ENCODE data around the gene AFP. TPM values are rescaled to one million over a fixed set of nuclear protein-coding genes. Genes with fewer than 3 reads are reported as not detected.

Gene AFP
- total and polyA plus RNA-seq, 2 donors (not counting 1 experiment from before 2014, with no cell fraction given), result not detected

DNA sequence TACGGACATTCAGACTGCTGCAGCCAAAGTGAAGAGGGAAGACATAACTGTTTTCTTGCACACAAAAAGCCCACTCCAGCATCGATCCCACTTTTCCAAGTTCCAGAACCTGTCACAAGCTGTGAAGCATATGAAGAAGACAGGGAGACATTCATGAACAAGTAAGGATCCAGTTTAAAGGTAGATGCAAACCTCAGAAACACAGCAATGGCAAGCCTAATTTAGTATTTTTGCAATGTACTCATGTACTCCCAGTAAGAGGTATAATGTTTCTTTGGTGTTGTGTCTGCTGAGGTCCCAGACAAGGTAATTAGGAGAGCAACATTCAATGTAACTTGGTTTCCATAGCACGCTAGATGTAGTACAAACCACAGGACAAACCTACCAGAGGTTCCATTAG is 4.6 kb downstream of the AFP start:
- ATAC-seq (ENCODE audit: low read depth), result no peak
- intact Hi-C loops (cut with micrococcal nuclease), result no loop called here

DNA sequence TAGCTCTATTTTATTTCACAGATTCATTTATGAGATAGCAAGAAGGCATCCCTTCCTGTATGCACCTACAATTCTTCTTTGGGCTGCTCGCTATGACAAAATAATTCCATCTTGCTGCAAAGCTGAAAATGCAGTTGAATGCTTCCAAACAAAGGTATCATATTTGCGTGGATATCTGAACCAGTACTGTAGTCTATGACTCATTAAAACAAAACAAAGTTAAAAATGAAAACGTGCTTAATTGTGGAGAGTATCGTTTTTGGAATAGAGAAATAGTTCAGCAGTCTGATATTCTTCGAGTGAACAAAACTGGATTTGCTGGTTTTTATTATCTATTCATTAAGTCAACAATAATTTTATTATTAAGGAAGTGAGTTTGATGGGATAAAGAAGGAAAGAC is 6.3 kb downstream of the AFP start:
- H3K9me3 Mint-ChIP-seq (ENCODE audit: insufficient read depth), result no peaks in the 10 kb centered on the region
- intact Hi-C loops (cut with micrococcal nuclease), result no loop called here
- Histone ChIP-seq H4K20me1 (ENCODE audit: control insufficient read depth, insufficient read depth, low read length, poor library complexity, severe bottlenecking) (no peaks in the 10 kb centered on the region), H3K27ac (ENCODE audit: low read length in 2 of 2) (no peak overlapping the region), H3K4me3 (ENCODE audit: control extremely low read depth in 1 of 5, extremely low read depth in 1 of 5, insufficient read depth in 1 of 5, low read depth in 2 of 5, low read length in 4 of 5) (no peak overlapping the region), H3K79me2 (ENCODE audit: control insufficient read depth, insufficient read depth, low read length) (no peaks in the 10 kb centered on the region), H3K4me1 (ENCODE audit: control insufficient read depth in 2 of 2, insufficient read depth in 2 of 2, low read length in 2 of 2) (no peaks in the 10 kb centered on the region), H2AFZ (ENCODE audit: insufficient read depth, low read depth, low read length, poor library complexity, severe bottlenecking) (no peak overlapping the region), H3K9ac (ENCODE audit: low read length) (no peak overlapping the region), H3K9me3 (ENCODE audit: control extremely low read depth in 1 of 3, control insufficient read depth in 2 of 3, insufficient read depth in 1 of 3, low read length in 2 of 3) (no peaks in the 10 kb centered on the region), H3K36me3 (replicated peaks in 1 of 2; ENCODE audit: control extremely low read depth in 1 of 2, control insufficient read depth in 1 of 2, extremely low read depth in 1 of 2, insufficient read depth in 2 of 2, low read length in 1 of 2) (no peaks in the 10 kb centered on the region), H3K27me3 (replicated peaks in 1 of 4; ENCODE audit: control extremely low read depth in 1 of 4, control insufficient read depth in 3 of 4, insufficient read depth in 4 of 4, low read length in 3 of 4) (no peaks in the 10 kb centered on the region), H3K4me2 (replicated peaks; ENCODE audit: low read depth, low read length, poor library complexity, severe bottlenecking) (no peak overlapping the region)
- peaks cover 20% of the 10 kb centered on the region for H3K27me3 Mint-ChIP-seq
- H3K4me3 Mint-ChIP-seq, result no peak overlapping the region
- POLR2A ChIA-PET, result no interaction called here
- H3K27ac Mint-ChIP-seq, result no peak overlapping the region
- H3K4me1 Mint-ChIP-seq, result no peaks in the 10 kb centered on the region
- TF ChIP-seq, protein P1, sequence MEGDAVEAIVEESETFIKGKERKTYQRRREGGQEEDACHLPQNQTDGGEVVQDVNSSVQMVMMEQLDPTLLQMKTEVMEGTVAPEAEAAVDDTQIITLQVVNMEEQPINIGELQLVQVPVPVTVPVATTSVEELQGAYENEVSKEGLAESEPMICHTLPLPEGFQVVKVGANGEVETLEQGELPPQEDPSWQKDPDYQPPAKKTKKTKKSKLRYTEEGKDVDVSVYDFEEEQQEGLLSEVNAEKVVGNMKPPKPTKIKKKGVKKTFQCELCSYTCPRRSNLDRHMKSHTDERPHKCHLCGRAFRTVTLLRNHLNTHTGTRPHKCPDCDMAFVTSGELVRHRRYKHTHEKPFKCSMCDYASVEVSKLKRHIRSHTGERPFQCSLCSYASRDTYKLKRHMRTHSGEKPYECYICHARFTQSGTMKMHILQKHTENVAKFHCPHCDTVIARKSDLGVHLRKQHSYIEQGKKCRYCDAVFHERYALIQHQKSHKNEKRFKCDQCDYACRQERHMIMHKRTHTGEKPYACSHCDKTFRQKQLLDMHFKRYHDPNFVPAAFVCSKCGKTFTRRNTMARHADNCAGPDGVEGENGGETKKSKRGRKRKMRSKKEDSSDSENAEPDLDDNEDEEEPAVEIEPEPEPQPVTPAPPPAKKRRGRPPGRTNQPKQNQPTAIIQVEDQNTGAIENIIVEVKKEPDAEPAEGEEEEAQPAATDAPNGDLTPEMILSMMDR (IDR thresholded peaks at IDR 0.05), result no peak
- TF ChIP-seq EZH2 (IDR thresholded peaks at IDR 0.05; ENCODE audit: borderline replicate concordance, insufficient read depth, low read depth, low read length, poor library complexity, severe bottlenecking), result no peak
- ATAC-seq (ENCODE audit: low read depth) (no peak), DNase-seq (no peak)
- WGBS (ENCODE audit: insufficient coverage), result no CpG with 5 or more reads among the region's 5 CpGs
- CTCF ChIA-PET, result no interaction called here

More for the DNA sequence above, 4.6 kb downstream of the AFP start:
- Histone ChIP-seq H3K79me2 (ENCODE audit: control insufficient read depth, insufficient read depth, low read length) (no peaks in the 10 kb centered on the region), H2AFZ (ENCODE audit: insufficient read depth, low read depth, low read length, poor library complexity, severe bottlenecking) (no peak overlapping the region), H4K20me1 (ENCODE audit: control insufficient read depth, insufficient read depth, low read length, poor library complexity, severe bottlenecking) (no peaks in the 10 kb centered on the region), H3K27me3 (replicated peaks in 1 of 4; ENCODE audit: control extremely low read depth in 1 of 4, control insufficient read depth in 3 of 4, insufficient read depth in 4 of 4, low read length in 3 of 4) (no peaks in the 10 kb centered on the region), H3K27ac (ENCODE audit: low read length in 2 of 2) (no peak overlapping the region), H3K4me2 (replicated peaks; ENCODE audit: low read depth, low read length, poor library complexity, severe bottlenecking) (no peak overlapping the region), H3K4me1 (ENCODE audit: control insufficient read depth in 2 of 2, insufficient read depth in 2 of 2, low read length in 2 of 2) (no peaks in the 10 kb centered on the region), H3K9ac (ENCODE audit: low read length) (no peak overlapping the region), H3K9me3 (ENCODE audit: control extremely low read depth in 1 of 3, control insufficient read depth in 2 of 3, insufficient read depth in 1 of 3, low read length in 2 of 3) (no peaks in the 10 kb centered on the region), H3K4me3 (ENCODE audit: control extremely low read depth in 1 of 5, extremely low read depth in 1 of 5, insufficient read depth in 1 of 5, low read depth in 2 of 5, low read length in 4 of 5) (no peak overlapping the region), H3K36me3 (replicated peaks in 1 of 2; ENCODE audit: control extremely low read depth in 1 of 2, control insufficient read depth in 1 of 2, extremely low read depth in 1 of 2, insufficient read depth in 2 of 2, low read length in 1 of 2) (no peaks in the 10 kb centered on the region)
- Mint-ChIP-seq H3K9me3 (ENCODE audit: insufficient read depth) (no peaks in the 10 kb centered on the region), H3K27ac (no peak overlapping the region), H3K4me3 (no peak overlapping the region), H3K4me1 (no peaks in the 10 kb centered on the region), H3K27me3 (peaks cover 20% of the 10 kb centered on the region)
- DNase-seq, result no peak
- POLR2A ChIA-PET, result no interaction called here
- CTCF ChIA-PET, result no interaction called here
- WGBS (ENCODE audit: insufficient coverage), result 100% methylated on average over 1 of the region's 3 CpGs
- TF ChIP-seq, protein P1 (IDR thresholded peaks at IDR 0.05), result no peak
- TF ChIP-seq EZH2 (IDR thresholded peaks at IDR 0.05; ENCODE audit: borderline replicate concordance, insufficient read depth, low read depth, low read length, poor library complexity, severe bottlenecking), result no peak
